Mesodermal cell (in vitro differentiated cells): ENCODE measurements around the gene BMAL1.

Experiments
- H3K27ac ChIP-seq: 2 replicates; pipeline ENCODE4 v1.7.0; 2013; ENCODE audit warnings: mild to moderate bottlenecking, low read depth, low read length, moderate library complexity; ENCODE audit not compliant: severe bottlenecking
- H3K36me3 ChIP-seq: 2 replicates; pipeline ENCODE4 v1.7.1; 2013; ENCODE audit warnings: mild to moderate bottlenecking, low read length, moderate library complexity; ENCODE audit not compliant: control insufficient read depth, insufficient read depth
- H3K4me1 ChIP-seq: one replicate; pipeline ENCODE4 v1.7.1; 2013; ENCODE audit warnings: mild to moderate bottlenecking, low read length; ENCODE audit not compliant: insufficient read depth, control insufficient read depth, poor library complexity, severe bottlenecking
- H3K4me3 ChIP-seq: 2 replicates; pipeline ENCODE4 v1.7.0; 2013; ENCODE audit warnings: low read length, control low read depth, mild to moderate bottlenecking; ENCODE audit not compliant: insufficient read depth, poor library complexity, severe bottlenecking; ENCODE audit errors: extremely low read depth
- H3K9me3 ChIP-seq: 2 replicates; pipeline ENCODE4 v1.7.1; 2013; ENCODE audit warnings: mild to moderate bottlenecking, low read length, moderate library complexity; ENCODE audit not compliant: control insufficient read depth
- WGBS, 2 experiments: methylation state at CpG; one replicate each; pipeline ENCODE4 v1.1.5; 2013; ENCODE audit warnings: missing lambda C conversion rate in 2 of 2; ENCODE audit not compliant: insufficient coverage in 2 of 2; 5-methylcytosine and 5-hydroxymethylcytosine counted together

Gene BMAL1

DNA sequence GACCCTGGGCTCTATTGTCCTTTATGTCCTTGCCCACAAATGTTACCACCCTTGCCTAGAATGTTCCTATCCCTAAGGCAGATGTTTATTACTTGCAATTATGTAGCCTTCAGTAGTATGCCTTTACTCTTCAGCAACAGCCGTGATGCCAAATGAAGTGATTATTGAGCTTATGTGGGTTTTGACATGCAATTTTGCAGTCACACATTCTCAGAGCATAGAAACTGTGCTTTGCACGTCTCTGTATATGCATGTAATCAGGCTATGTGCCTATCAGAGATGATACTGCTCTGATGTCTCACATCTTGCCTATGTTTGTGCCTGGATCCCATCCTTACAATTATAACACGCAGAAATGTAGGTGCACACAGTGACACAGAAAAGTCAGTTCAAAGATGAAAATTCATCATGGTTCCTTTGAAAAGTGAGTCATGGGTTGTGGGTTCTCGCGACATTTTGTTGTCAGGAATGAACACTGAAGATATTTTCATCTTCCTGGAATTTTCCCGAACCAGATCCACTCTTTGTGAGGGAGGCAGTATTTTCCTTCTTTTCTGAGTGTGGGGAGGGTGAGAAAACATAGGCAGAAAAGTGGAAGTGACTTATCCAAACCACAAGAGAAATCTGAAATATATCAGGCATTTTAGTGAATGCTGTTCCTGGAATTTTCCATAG lies 81.1 kb downstream of the BMAL1 start:
- H3K4me3 ChIP-seq = no peak overlapping the region
- H3K36me3 ChIP-seq = peaks cover 51% of the 10 kb centered on the region
- 91 to 96% methylated on average over 3 to 4 of the region's 6 CpGs for WGBS, 2 experiments
- peaks cover 3% of the 10 kb centered on the region for H3K4me1 ChIP-seq
- H3K9me3 ChIP-seq = no peaks in the 10 kb centered on the region
- H3K27ac ChIP-seq = peak overlapping the region; percentile 41

DNA sequence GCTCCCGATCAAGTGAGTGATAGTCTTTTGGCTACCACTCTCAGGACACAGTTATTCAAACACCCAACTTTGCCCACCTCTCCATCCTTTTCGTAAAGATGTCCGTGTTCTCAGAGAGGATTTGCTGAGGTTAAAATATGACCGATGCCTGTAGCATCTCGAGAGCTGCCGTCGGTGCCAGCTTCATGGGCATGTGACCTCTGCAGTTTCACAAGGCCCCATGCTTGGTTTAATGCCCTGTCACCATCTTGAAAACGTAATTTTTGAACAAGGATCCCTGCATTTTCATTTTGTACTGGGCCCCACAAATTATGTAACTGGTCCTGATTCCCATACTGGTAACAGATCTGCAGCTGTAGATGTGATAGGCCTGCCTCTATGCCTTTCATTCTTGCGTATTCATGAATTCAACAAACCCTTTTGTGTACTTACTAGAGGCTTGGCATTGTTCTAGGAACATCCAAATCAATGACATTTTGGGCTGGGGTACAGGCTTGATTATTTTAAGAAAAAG lies 85.1 kb downstream of the BMAL1 start:
- peaks cover 72% of the 10 kb centered on the region for H3K36me3 ChIP-seq
- H3K9me3 ChIP-seq = no peaks in the 10 kb centered on the region
- whole genome bisulfite sequencing, 2 experiments = 92 to 96% methylated on average over 8 of the region's 9 CpGs
- no peak overlapping the region for H3K27ac ChIP-seq
- peaks cover 20% of the 10 kb centered on the region for H3K4me1 ChIP-seq
- no peak overlapping the region for H3K4me3 ChIP-seq

- Histone ChIP-seq H3K4me3 (no peak overlapping the region), H3K36me3 (peaks cover 63% of the 10 kb centered on the region), H3K9me3 (no peaks in the 10 kb centered on the region), H3K4me1 (peaks cover 17% of the 10 kb centered on the region), H3K27ac (no peak overlapping the region)
- 34 to 45% methylated on average over 1 to 2 of the region's 2 CpGs for WGBS, 2 experiments
These were observed 86.8 kb downstream of the BMAL1 start for GRCh38 chr11:13364388-13364787.

DNA sequence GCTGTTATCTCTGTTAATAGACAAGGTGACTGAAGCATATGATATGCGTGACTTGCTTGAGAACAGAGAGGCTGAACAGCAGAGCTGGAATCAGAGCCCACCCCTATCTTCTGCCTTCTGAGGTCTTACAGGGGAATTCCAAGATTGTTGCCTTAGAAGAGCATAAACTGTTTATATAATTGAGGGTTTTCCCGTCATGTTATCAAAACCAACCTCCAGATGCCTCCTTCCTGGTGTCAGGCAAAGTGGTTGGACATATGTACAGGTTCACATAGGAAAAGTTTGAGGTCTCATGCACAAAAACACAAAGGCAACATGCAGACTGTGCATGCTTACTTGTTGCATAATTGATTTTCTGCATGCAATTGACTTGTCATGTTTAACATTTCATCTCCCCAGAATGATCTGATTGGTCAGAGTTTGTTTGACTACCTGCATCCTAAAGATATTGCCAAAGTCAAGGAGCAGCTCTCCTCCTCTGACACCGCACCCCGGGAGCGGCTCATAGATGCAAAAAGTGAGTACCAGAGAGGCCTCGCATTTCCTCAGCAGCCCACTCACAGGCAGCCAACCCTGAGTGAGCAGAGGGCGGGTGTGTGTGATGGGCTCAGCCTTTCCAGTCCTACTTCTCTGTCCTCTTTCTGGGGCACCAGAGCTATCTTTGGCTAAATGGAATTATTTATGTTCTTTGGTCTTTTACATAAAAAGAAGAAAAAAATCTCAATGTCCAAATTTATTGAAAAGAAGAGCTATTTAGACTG lies 88.9 kb downstream of the BMAL1 start:
- 89 to 91% methylated on average over 3 to 4 of the region's 7 CpGs for WGBS, 2 experiments
- Histone ChIP-seq H3K4me1 (peaks cover 21% of the 10 kb centered on the region), H3K4me3 (no peak overlapping the region), H3K36me3 (peaks cover 63% of the 10 kb centered on the region), H3K9me3 (no peaks in the 10 kb centered on the region), H3K27ac (no peak overlapping the region)

GRCh38 chr11:13367115-13367514 lies 89.5 kb downstream of the BMAL1 start:
- WGBS, 2 experiments = 88 to 94% methylated on average over 1 to 3 of the region's 4 CpGs
- peaks cover 21% of the 10 kb centered on the region for H3K4me1 ChIP-seq
- H3K9me3 ChIP-seq = no peaks in the 10 kb centered on the region
- H3K27ac ChIP-seq = no peak overlapping the region
- H3K4me3 ChIP-seq = no peak overlapping the region
- H3K36me3 ChIP-seq = peaks cover 62% of the 10 kb centered on the region

DNA sequence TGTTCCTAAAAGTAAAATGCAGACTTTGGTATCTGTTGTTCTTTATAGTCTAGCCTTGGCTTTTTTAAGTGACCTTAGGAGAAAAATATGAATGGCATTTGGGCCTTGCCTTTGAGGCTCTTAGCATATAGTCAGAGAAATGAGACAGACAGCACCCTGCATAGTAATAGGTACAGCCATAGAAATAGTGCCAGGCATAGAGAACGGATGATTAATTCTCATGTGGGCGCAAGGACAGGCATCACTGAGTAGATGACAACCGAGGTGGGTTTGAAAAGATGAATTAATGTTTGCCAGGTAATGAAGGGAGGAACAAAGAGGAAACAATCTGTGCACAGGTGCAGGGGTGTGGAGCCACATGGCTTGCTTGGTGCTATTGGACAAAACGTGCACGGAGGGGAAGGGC lies 90.5 kb downstream of the BMAL1 start:
- Histone ChIP-seq H3K27ac (no peak overlapping the region), H3K9me3 (no peaks in the 10 kb centered on the region), H3K36me3 (peaks cover 64% of the 10 kb centered on the region), H3K4me1 (peaks cover 21% of the 10 kb centered on the region), H3K4me3 (no peak overlapping the region)
- 92 to 93% methylated on average over 5 of the region's 5 CpGs for WGBS, 2 experiments

DNA sequence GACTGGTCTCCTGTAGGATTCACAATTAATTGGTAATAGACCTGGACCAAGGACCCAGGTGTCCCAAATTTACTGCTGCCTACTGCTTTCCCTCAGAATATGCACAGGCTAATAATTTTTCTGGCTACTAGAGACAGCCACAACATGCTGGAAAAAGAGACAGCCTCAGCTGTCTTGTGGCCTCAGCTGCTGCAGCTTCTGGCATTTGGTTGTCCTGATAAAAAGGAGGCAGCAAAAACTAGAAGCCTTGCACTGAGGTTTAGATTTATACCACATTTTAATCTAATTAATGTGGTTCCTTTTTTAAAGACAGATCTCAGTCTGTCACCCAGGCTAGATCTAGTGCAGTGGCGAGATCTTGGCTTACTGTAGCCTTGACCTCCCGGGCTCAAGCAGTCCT lies 95.6 kb downstream of the BMAL1 start:
- H3K4me1 ChIP-seq = peaks cover 12% of the 10 kb centered on the region
- whole genome bisulfite sequencing, 2 experiments = 85 to 100% methylated on average over 2 of the region's 2 CpGs
- no peak overlapping the region for H3K4me3 ChIP-seq
- H3K9me3 ChIP-seq = no peaks in the 10 kb centered on the region
- no peak overlapping the region for H3K27ac ChIP-seq
- peaks cover 80% of the 10 kb centered on the region for H3K36me3 ChIP-seq

GRCh38 chr11:13375798-13376197 lies 98.2 kb downstream of the BMAL1 start:
- Histone ChIP-seq H3K27ac (no peak overlapping the region), H3K4me3 (no peak overlapping the region), H3K36me3 (peaks cover 90% of the 10 kb centered on the region), H3K9me3 (no peaks in the 10 kb centered on the region), H3K4me1 (peaks cover 8% of the 10 kb centered on the region)

DNA sequence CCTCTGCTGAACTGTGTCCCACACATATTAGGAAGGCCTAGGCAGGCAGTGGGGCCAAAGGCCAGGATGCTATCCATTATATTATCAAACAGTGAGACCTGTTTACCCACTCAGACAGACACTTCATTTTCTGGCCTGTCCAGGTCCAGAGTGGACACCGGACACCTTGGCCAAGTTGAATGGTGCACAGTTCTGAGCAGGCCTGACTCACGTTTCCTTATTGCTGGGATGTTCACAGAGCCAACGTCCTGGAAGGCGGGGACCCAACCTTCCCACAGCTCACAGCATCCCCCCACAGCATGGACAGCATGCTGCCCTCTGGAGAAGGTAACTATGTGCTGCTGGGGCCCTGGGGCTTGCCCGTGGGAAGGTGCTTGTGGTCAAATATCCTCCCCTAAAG lies 98.8 kb downstream of the BMAL1 start:
- Histone ChIP-seq H3K4me3 (no peak overlapping the region), H3K27ac (no peak overlapping the region), H3K4me1 (peaks cover 8% of the 10 kb centered on the region), H3K9me3 (no peaks in the 10 kb centered on the region), H3K36me3 (peaks cover 92% of the 10 kb centered on the region)
- 73% methylated on average over 4 of the region's 5 CpGs; no CpG with 5 or more reads in 1 of the 2 experiments for WGBS, 2 experiments

- H3K36me3 ChIP-seq = peaks cover 94% of the 10 kb centered on the region
- H3K27ac ChIP-seq = no peak overlapping the region
- H3K9me3 ChIP-seq = no peaks in the 10 kb centered on the region
- H3K4me3 ChIP-seq = no peak overlapping the region
- 89 to 92% methylated on average over 6 to 8 of the region's 8 CpGs for WGBS, 2 experiments
- H3K4me1 ChIP-seq = peaks cover 8% of the 10 kb centered on the region
These were observed 99.2 kb downstream of the BMAL1 start for GRCh38 chr11:13376838-13377237.

- Histone ChIP-seq H3K9me3 (no peaks in the 10 kb centered on the region), H3K4me1 (peaks cover 8% of the 10 kb centered on the region), H3K36me3 (peaks cover 94% of the 10 kb centered on the region), H3K27ac (no peak overlapping the region), H3K4me3 (no peak overlapping the region)
- WGBS, 2 experiments = 100% methylated on average over 1 of the region's 2 CpGs; no CpG with 5 or more reads in 1 of the 2 experiments
These were observed 100.7 kb downstream of the BMAL1 start for GRCh38 chr11:13378316-13378715.
